Spinal cord (tissue), 10 donors: Measurements from ENCODE around the gene TENM3. TPM values are rescaled to one million over a fixed set of nuclear protein-coding genes. Genes with fewer than 3 reads are reported as not detected.

ENCODE experiments used
- DNase-seq, 6 donors: peaks; one replicate each; pipeline versions ENCODE4 v3.0.0 to v3.0.0-alpha.2; 2013 to 2015; ENCODE audit warnings: low spot score in 6 of 6, low read depth in 4 of 6
- H3K27ac ChIP-seq: one replicate; pipeline ENCODE4 v1.5.1; 2013; ENCODE audit warnings: low read depth, low read length, control low read depth
- H3K27me3 ChIP-seq: one replicate; pipeline ENCODE4 v1.6.1; 2013; ENCODE audit warnings: low read length; ENCODE audit not compliant: control insufficient read depth, insufficient read depth
- H3K36me3 ChIP-seq: one replicate; pipeline ENCODE4 v1.6.1; 2013; ENCODE audit warnings: low read length; ENCODE audit not compliant: control insufficient read depth, insufficient read depth
- H3K4me1 ChIP-seq: one replicate; pipeline ENCODE4 v1.6.1; 2013; ENCODE audit warnings: low read length; ENCODE audit not compliant: control insufficient read depth, insufficient read depth
- H3K4me3 ChIP-seq: one replicate; pipeline ENCODE4 v1.5.1; 2013; ENCODE audit warnings: low read depth, low read length, control low read depth
- H3K9me3 ChIP-seq: one replicate; pipeline ENCODE4 v1.6.1; 2013; ENCODE audit warnings: low read length; ENCODE audit not compliant: control insufficient read depth, insufficient read depth
- WGBS: methylation state at CpG from one replicate; pipeline ENCODE4 v1.1.5; 2013; ENCODE audit warnings: missing lambda C conversion rate; ENCODE audit not compliant: insufficient coverage; 5-methylcytosine and 5-hydroxymethylcytosine counted together
- polyA plus RNA-seq, 2 donors: library from polyadenylated mRNA; unstranded; fragments of 120-200 nt; gene quantifications; one replicate each; pipeline ENCODE4 v1.2.1, GENCODE V29; 2013; ENCODE audit not compliant: insufficient read length in 2 of 2
- total RNA-seq, 2 donors: library from RNA; depleted of rRNA in 1 of 2; stranded (reverse); fragments of 120-200 nt in 1 of 2; fragments of >200 nt in 1 of 2; gene quantifications; one replicate each; pipeline versions ENCODE4 v1.2.3 to v1.2.4, GENCODE V29; 2013 to 2014
- donor health status: healthy.

Gene TENM3
- total and polyA plus RNA-seq, 4 donors = 25.8 to 57.5 (median 38.7) TPM

GRCh38 chr4:182736207-182736606 lies 493.0 kb downstream of the TENM3 start:
- H3K36me3 ChIP-seq = peaks cover 3% of the 10 kb centered on the region
- DNase-seq = no peak
- H3K9me3 ChIP-seq = no peaks in the 10 kb centered on the region
- no peak overlapping the region for H3K4me3 ChIP-seq
- WGBS = no CpG with 5 or more reads among the region's 2 CpGs
- H3K4me1 ChIP-seq = no peaks in the 10 kb centered on the region
- no peaks in the 10 kb centered on the region for H3K27me3 ChIP-seq
- H3K27ac ChIP-seq = no peak overlapping the region

- no peak overlapping the region for H3K4me3 ChIP-seq
- no peaks in the 10 kb centered on the region for H3K4me1 ChIP-seq
- WGBS = 61% methylated on average over 4 of the region's 8 CpGs
- H3K9me3 ChIP-seq = no peaks in the 10 kb centered on the region
- no peaks in the 10 kb centered on the region for H3K27me3 ChIP-seq
- no peaks in the 10 kb centered on the region for H3K36me3 ChIP-seq
- H3K27ac ChIP-seq = no peak overlapping the region
- DNase-seq = no peak
Measured at GRCh38 chr4:182738283-182739047, 495.3 kb downstream of the TENM3 start.

- WGBS = no CpG with 5 or more reads among the region's 3 CpGs
- peak in 1 of 6 donors; percentile 59 for DNase-seq
Measured at GRCh38 chr4:182740256-182740655, 497.1 kb downstream of the TENM3 start.

GRCh38 chr4:182741054-182741453 lies 497.9 kb downstream of the TENM3 start:
- H3K27me3 ChIP-seq = no peaks in the 10 kb centered on the region
- H3K36me3 ChIP-seq = no peaks in the 10 kb centered on the region
- H3K4me1 ChIP-seq = no peaks in the 10 kb centered on the region
- H3K27ac ChIP-seq = no peak overlapping the region
- DNase-seq = peak in 1 of 6 donors; percentile 70
- WGBS = no CpG with 5 or more reads among the region's 6 CpGs
- H3K9me3 ChIP-seq = peaks cover 3% of the 10 kb centered on the region
- no peak overlapping the region for H3K4me3 ChIP-seq

More at GRCh38 chr4:182740256-182740655, 497.1 kb downstream of the TENM3 start:
- H3K9me3 ChIP-seq = no peaks in the 10 kb centered on the region
- no peaks in the 10 kb centered on the region for H3K4me1 ChIP-seq
- no peaks in the 10 kb centered on the region for H3K27me3 ChIP-seq
- H3K36me3 ChIP-seq = no peaks in the 10 kb centered on the region
- no peak overlapping the region for H3K4me3 ChIP-seq
- no peak overlapping the region for H3K27ac ChIP-seq

GRCh38 chr4:182741914-182742313 lies 498.7 kb downstream of the TENM3 start:
- Histone ChIP-seq H3K4me3 (no peak overlapping the region), H3K36me3 (no peaks in the 10 kb centered on the region), H3K27ac (no peak overlapping the region), H3K27me3 (no peaks in the 10 kb centered on the region), H3K9me3 (peaks cover 3% of the 10 kb centered on the region), H3K4me1 (no peaks in the 10 kb centered on the region)
- peak in 1 of 6 donors; percentile 19 for DNase-seq
- no CpG with 5 or more reads among the region's 5 CpGs for WGBS

GRCh38 chr4:182743815-182744214 lies 500.6 kb downstream of the TENM3 start:
- Histone ChIP-seq H3K4me3 (no peak overlapping the region), H3K36me3 (no peaks in the 10 kb centered on the region)
- peak in 1 of 6 donors; percentile 19 for DNase-seq

GRCh38 chr4:182745237-182745636 lies 502.0 kb downstream of the TENM3 start:
- Histone ChIP-seq H3K27ac (no peak overlapping the region), H3K9me3 (peaks cover 3% of the 10 kb centered on the region), H3K4me1 (no peaks in the 10 kb centered on the region), H3K27me3 (no peaks in the 10 kb centered on the region), H3K36me3 (no peaks in the 10 kb centered on the region), H3K4me3 (no peak overlapping the region)
- DNase-seq = peak in 1 of 6 donors; percentile 69
- WGBS = no CpG with 5 or more reads among the region's 4 CpGs

More at GRCh38 chr4:182743815-182744214, 500.6 kb downstream of the TENM3 start:
- H3K27me3 ChIP-seq = no peaks in the 10 kb centered on the region
- no peaks in the 10 kb centered on the region for H3K4me1 ChIP-seq
- H3K27ac ChIP-seq = no peak overlapping the region
- peaks cover 3% of the 10 kb centered on the region for H3K9me3 ChIP-seq

- Histone ChIP-seq H3K4me1 (no peaks in the 10 kb centered on the region), H3K4me3 (no peak overlapping the region), H3K36me3 (no peaks in the 10 kb centered on the region), H3K9me3 (peaks cover 3% of the 10 kb centered on the region), H3K27me3 (no peaks in the 10 kb centered on the region), H3K27ac (no peak overlapping the region)
- WGBS = no CpG with 5 or more reads among the region's 4 CpGs
- DNase-seq = no peak
Measured at GRCh38 chr4:182746876-182747275, 503.7 kb downstream of the TENM3 start.

GRCh38 chr4:182748283-182748682 lies 505.1 kb downstream of the TENM3 start:
- 84% methylated on average over 8 of the region's 8 CpGs for WGBS
- H3K9me3 ChIP-seq = peaks cover 3% of the 10 kb centered on the region
- H3K4me3 ChIP-seq = no peak overlapping the region
- DNase-seq = no peak
- H3K27me3 ChIP-seq = no peaks in the 10 kb centered on the region
- no peaks in the 10 kb centered on the region for H3K36me3 ChIP-seq
- no peak overlapping the region for H3K27ac ChIP-seq
- H3K4me1 ChIP-seq = no peaks in the 10 kb centered on the region

GRCh38 chr4:182748949-182749348 lies 505.7 kb downstream of the TENM3 start:
- DNase-seq = no peak
- no peak overlapping the region for H3K27ac ChIP-seq
- H3K27me3 ChIP-seq = no peaks in the 10 kb centered on the region
- WGBS = no CpG with 5 or more reads among the region's 2 CpGs
- no peak overlapping the region for H3K4me3 ChIP-seq
- H3K4me1 ChIP-seq = no peaks in the 10 kb centered on the region
- H3K9me3 ChIP-seq = peaks cover 3% of the 10 kb centered on the region
- H3K36me3 ChIP-seq = no peaks in the 10 kb centered on the region
